HepG2 (cell line): ENCODE results near the gene DPH2. TPM values are rescaled to one million over a fixed set of nuclear protein-coding genes. Genes with fewer than 3 reads are reported as not detected.
A peak's percentile ranks its signal among the peaks of the same experiment; 100 is the strongest.

Experiments
- DNMT1 ChIP-seq: sonication (generic); formaldehyde crosslinking; IDR thresholded peaks from 2 replicates; pipeline ENCODE4 v1.5.1; 2020; ENCODE audit warnings: mild to moderate bottlenecking, missing genetic modification reagents
- GTF3A ChIP-seq: sonication (generic); formaldehyde crosslinking; conservative IDR thresholded peaks from 2 replicates; pipeline ENCODE4 v1.4.0; 2020; ENCODE audit warnings: mild to moderate bottlenecking, missing genetic modification reagents
- KDM5A ChIP-seq: fragments of 200-600 bp; sonication (generic); IDR thresholded peaks from 2 replicates; pipeline ENCODE4 v1.7.0; 2018; ENCODE audit warnings: antibody characterized with exemption, mild to moderate bottlenecking, low read length, borderline replicate concordance
- MBNL3 ChIP-seq: fragments of 250-450 bp; sonication (Bioruptor Pico); conservative IDR thresholded peaks from 2 replicates; pipeline ENCODE4 v1.8.0; 2022; ENCODE audit warnings: mild to moderate bottlenecking, inconsistent platforms
- MYC ChIP-seq: sonication (generic); formaldehyde crosslinking; IDR thresholded peaks from 2 replicates; pipeline ENCODE4 v1.9.0; 2021; ENCODE audit warnings: missing genetic modification reagents, borderline replicate concordance
- PCBP1 ChIP-seq: fragments of 200-400 bp; formaldehyde crosslinking; IDR thresholded peaks from 2 replicates; pipeline ENCODE4 v1.6.1; 2017; ENCODE audit warnings: mild to moderate bottlenecking, low read depth, low read length, borderline replicate concordance
- SP2 ChIP-seq: sonication (generic); formaldehyde crosslinking; IDR thresholded peaks from 2 replicates; pipeline ENCODE4 v1.5.1; 2020; ENCODE audit warnings: mild to moderate bottlenecking, missing genetic modification reagents
- TCF7 ChIP-seq: sonication (generic); IDR thresholded peaks from 2 replicates; pipeline ENCODE4 v1.6.1; 2016; ENCODE audit warnings: antibody characterized with exemption, low read depth
- XRCC5 ChIP-seq: fragments of 200-400 bp; formaldehyde crosslinking; optimal IDR thresholded peaks from 2 replicates; pipeline ENCODE3; 2017; ENCODE audit warnings: mild to moderate bottlenecking, low read length
- ZNF33B ChIP-seq: sonication (generic); formaldehyde crosslinking; IDR thresholded peaks from 2 replicates; pipeline ENCODE4 v1.5.1; 2020; ENCODE audit warnings: mild to moderate bottlenecking, missing genetic modification reagents
- ZNF446 ChIP-seq: sonication (generic); formaldehyde crosslinking; IDR thresholded peaks from 2 replicates; pipeline ENCODE4 v1.5.0; 2020; ENCODE audit warnings: mild to moderate bottlenecking, missing genetic modification reagents
- ZNF577 ChIP-seq: sonication (generic); formaldehyde crosslinking; IDR thresholded peaks from 2 replicates; pipeline ENCODE4 v1.4.0; 2020; ENCODE audit warnings: mild to moderate bottlenecking, low read depth, missing genetic modification reagents, borderline replicate concordance
- ZNF646 ChIP-seq: sonication (generic); formaldehyde crosslinking; IDR thresholded peaks from 2 replicates; pipeline ENCODE4 v1.9.0; 2021; ENCODE audit warnings: mild to moderate bottlenecking, missing genetic modification reagents
- polyA plus RNA-seq, 8 experiments: library from polyadenylated mRNA; depleted of rRNA in 3 of 8; stranded (reverse) in 7 of 8; unstranded in 1 of 8; fragments of >200 nt; fragmentation: Illumina TruSeq in 4 of 8; extraction: Trizol in 4 of 8; gene quantifications; 2 replicates each; pipeline versions ENCODE4 v1.2.1 to v1.2.3, GENCODE V29; 2011 to 2016; ENCODE audit warnings: low read depth in 4 of 8, missing spikeins in 1 of 8, mixed read lengths in 1 of 8; ENCODE audit not compliant: insufficient read depth in 1 of 8
- total RNA-seq, 5 experiments: library from RNA; depleted of rRNA; stranded (reverse); fragments of >200 nt; fragmentation: Illumina TruSeq; extraction: Trizol; gene quantifications; 2 replicates each; pipeline ENCODE4 v1.2.3, GENCODE V29; 2016; ENCODE audit warnings: low read depth in 1 of 5
- TF ChIP-seq, protein P1 (sequence below): sonication (generic); formaldehyde crosslinking; IDR thresholded peaks from 2 replicates; pipeline ENCODE4 v1.9.0; 2021; ENCODE audit warnings: missing genetic modification reagents, borderline replicate concordance
- TF ChIP-seq, protein P2 (sequence below), 2 experiments: fragments of 450-650 bp in 1 of 2; sonication (generic) in 1 of 2; formaldehyde crosslinking; IDR thresholded peaks; 2 replicates each; pipeline versions ENCODE4 v1.5.0 to v1.8.0; 2020 to 2022; ENCODE audit warnings: mild to moderate bottlenecking in 1 of 2, missing genetic modification reagents in 1 of 2

DPH2 gene
- total and polyA plus RNA-seq, 2 of the 13 experiments (the other 11 are each of a cell fraction or from before 2014, with no cell fraction given): 32.2 to 38.3 TPM

GRCh38 chr1:43980255-43981134, 10.7 kb downstream of the DPH2 start (continued):
- TF ChIP-seq XRCC5 (no peak), ZNF577 (CRISPR knock-in tag) (no peak), MYC (CRISPR knock-in tag) (no peak), TCF7 (no peak), PCBP1 (no peak), SP2 (CRISPR knock-in tag) (no peak), ZNF33B (CRISPR knock-in tag) (no peak), KDM5A (no peak), DNMT1 (CRISPR knock-in tag) (no peak), GTF3A (CRISPR knock-in tag) (0 out of 2 replicates have a peak, but pooled peaks have one; percentile 31), MBNL3 (no peak), ZNF446 (no peak), ZNF646 (CRISPR knock-in tag) (no peak)
- TF ChIP-seq, protein P1, sequence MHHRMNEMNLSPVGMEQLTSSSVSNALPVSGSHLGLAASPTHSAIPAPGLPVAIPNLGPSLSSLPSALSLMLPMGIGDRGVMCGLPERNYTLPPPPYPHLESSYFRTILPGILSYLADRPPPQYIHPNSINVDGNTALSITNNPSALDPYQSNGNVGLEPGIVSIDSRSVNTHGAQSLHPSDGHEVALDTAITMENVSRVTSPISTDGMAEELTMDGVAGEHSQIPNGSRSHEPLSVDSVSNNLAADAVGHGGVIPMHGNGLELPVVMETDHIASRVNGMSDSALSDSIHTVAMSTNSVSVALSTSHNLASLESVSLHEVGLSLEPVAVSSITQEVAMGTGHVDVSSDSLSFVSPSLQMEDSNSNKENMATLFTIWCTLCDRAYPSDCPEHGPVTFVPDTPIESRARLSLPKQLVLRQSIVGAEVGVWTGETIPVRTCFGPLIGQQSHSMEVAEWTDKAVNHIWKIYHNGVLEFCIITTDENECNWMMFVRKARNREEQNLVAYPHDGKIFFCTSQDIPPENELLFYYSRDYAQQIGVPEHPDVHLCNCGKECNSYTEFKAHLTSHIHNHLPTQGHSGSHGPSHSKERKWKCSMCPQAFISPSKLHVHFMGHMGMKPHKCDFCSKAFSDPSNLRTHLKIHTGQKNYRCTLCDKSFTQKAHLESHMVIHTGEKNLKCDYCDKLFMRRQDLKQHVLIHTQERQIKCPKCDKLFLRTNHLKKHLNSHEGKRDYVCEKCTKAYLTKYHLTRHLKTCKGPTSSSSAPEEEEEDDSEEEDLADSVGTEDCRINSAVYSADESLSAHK (CRISPR knock-in tag): no peak
- TF ChIP-seq, protein P2, sequence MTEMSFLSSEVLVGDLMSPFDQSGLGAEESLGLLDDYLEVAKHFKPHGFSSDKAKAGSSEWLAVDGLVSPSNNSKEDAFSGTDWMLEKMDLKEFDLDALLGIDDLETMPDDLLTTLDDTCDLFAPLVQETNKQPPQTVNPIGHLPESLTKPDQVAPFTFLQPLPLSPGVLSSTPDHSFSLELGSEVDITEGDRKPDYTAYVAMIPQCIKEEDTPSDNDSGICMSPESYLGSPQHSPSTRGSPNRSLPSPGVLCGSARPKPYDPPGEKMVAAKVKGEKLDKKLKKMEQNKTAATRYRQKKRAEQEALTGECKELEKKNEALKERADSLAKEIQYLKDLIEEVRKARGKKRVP (CRISPR knock-in tag; IDR thresholded peaks at IDR 0.05): no peak
